H1 (cell line): ENCODE data around the gene MYO7B. TPM values are rescaled to one million over a fixed set of nuclear protein-coding genes. Genes with fewer than 3 reads are reported as not detected.

Experiments used
- CTCF ChIA-PET: fragments of 300-600 bp; sonication (Branson Sonifier 250); formaldehyde crosslinking; loops from one replicate; lab custom pipeline; 2021; ENCODE audit not compliant: partially characterized antibody; lab: Charles Lee
- POLR2A ChIA-PET: fragments of 300-600 bp; sonication (Branson Sonifier 250); formaldehyde crosslinking; loops from one replicate; lab custom pipeline; 2021; ENCODE audit warnings: inconsistent platforms; ENCODE audit not compliant: partially characterized antibody; lab: Charles Lee
- DNase-seq, 2 experiments: peaks; one replicate each; pipeline versions ENCODE4 v3.0.0 to v3.0.0-alpha.2; 2010 to 2022; ENCODE audit warnings: low spot score in 2 of 2, low read depth in 1 of 2, mixed read lengths in 1 of 2
- FAIRE-seq: peaks from 2 replicates; lab custom pipeline; 2011; peaks lifted over from hg19 to GRCh38; lab: Jason Lieb, UNC
- H2AFZ ChIP-seq: 2 replicates; pipeline ENCODE4 v1.8.1; 2012; ENCODE audit warnings: low read length, inconsistent platforms
- H2AK5ac ChIP-seq: 2 replicates; pipeline ENCODE4 v1.6.1; 2013; ENCODE audit warnings: low read depth, low read length
- H2BK120ac ChIP-seq: replicated peaks from 2 replicates; pipeline ENCODE3; 2013; ENCODE audit warnings: low read depth, low read length, inconsistent platforms
- H2BK12ac ChIP-seq: 2 replicates; pipeline ENCODE4 v1.6.1; 2013; ENCODE audit warnings: low read depth, low read length
- H2BK15ac ChIP-seq: 2 replicates; pipeline ENCODE4 v1.6.1; 2013; ENCODE audit warnings: low read length
- H2BK20ac ChIP-seq: 2 replicates; pipeline ENCODE4 v1.6.1; 2013; ENCODE audit warnings: low read length
- H2BK5ac ChIP-seq: 2 replicates; pipeline ENCODE4 v1.6.1; 2013; ENCODE audit warnings: low read depth, low read length
- H3K14ac ChIP-seq: 2 replicates; pipeline ENCODE4 v1.6.1; 2013; ENCODE audit warnings: inconsistent platforms; ENCODE audit not compliant: insufficient read length
- H3K18ac ChIP-seq: 2 replicates; pipeline ENCODE4 v1.6.1; 2013; ENCODE audit warnings: low read length; ENCODE audit errors: extremely low read depth
- H3K23ac ChIP-seq: 2 replicates; pipeline ENCODE4 v1.6.1; 2013; ENCODE audit warnings: inconsistent platforms; ENCODE audit not compliant: insufficient read length
- H3K23me2 ChIP-seq: 2 replicates; pipeline ENCODE4 v1.6.1; 2013; ENCODE audit warnings: low read depth, low read length
- H3K27ac ChIP-seq: 2 replicates; pipeline ENCODE4 v1.6.1; 2011; ENCODE audit warnings: low read depth, low read length, inconsistent platforms
- H3K27me3 ChIP-seq, 4 experiments: replicated peaks in 1 of 4; 1 replicate in 1 of 4; 2 replicates in 3 of 4; pipeline versions ENCODE4 v1.6.1 to v1.8.1; 2011 to 2013; ENCODE audit warnings: low read length in 3 of 4, mild to moderate bottlenecking in 3 of 4, inconsistent platforms in 2 of 4, mixed read lengths in 2 of 4, moderate library complexity in 1 of 4; ENCODE audit not compliant: control insufficient read depth in 3 of 4, insufficient read depth in 3 of 4; ENCODE audit errors: extremely low read depth in 1 of 4
- H3K36me3 ChIP-seq, 4 experiments: 2 replicates each; pipeline versions ENCODE4 v1.6.1 to v1.8.1; 2011 to 2013; ENCODE audit warnings: mild to moderate bottlenecking in 4 of 4, low read length in 3 of 4, moderate library complexity in 2 of 4, control low read depth in 1 of 4, inconsistent platforms in 1 of 4; ENCODE audit not compliant: insufficient read depth in 4 of 4, control insufficient read depth in 2 of 4
- H3K4ac ChIP-seq: replicated peaks from 2 replicates; pipeline ENCODE3; 2013; ENCODE audit warnings: low read length, low read depth, mixed read lengths, inconsistent platforms; ENCODE audit not compliant: insufficient read length
- H3K4me1 ChIP-seq, 4 experiments: replicated peaks in 1 of 4; 1 replicate in 1 of 4; 2 replicates in 3 of 4; pipeline versions ENCODE4 v1.6.1 to v1.8.1; 2011 to 2013; ENCODE audit warnings: low read length in 3 of 4, inconsistent platforms in 2 of 4, mixed read lengths in 1 of 4; ENCODE audit not compliant: insufficient read depth in 4 of 4, control insufficient read depth in 3 of 4
- H3K4me2 ChIP-seq, 2 experiments: 2 replicates each; pipeline versions ENCODE4 v1.6.1 to v1.8.1; 2011 to 2013; ENCODE audit warnings: low read depth in 2 of 2, low read length in 2 of 2, control low read depth in 1 of 2, inconsistent platforms in 1 of 2, mild to moderate bottlenecking in 1 of 2; ENCODE audit not compliant: insufficient read depth in 1 of 2
- H3K4me3 ChIP-seq, 4 experiments: fragments of 200-600, 300-600 bp in 1 of 4; sonication (generic), shearing (Covaris generic), sonication (Bioruptor Twin) in 1 of 4; 2 replicates each; pipeline versions ENCODE4 v1.5.1 to v1.8.1; 2011 to 2016; ENCODE audit warnings: low read length in 4 of 4, low read depth in 3 of 4, control low read depth in 2 of 4, inconsistent platforms in 2 of 4, mild to moderate bottlenecking in 2 of 4, mixed read lengths in 1 of 4, moderate library complexity in 1 of 4; ENCODE audit not compliant: insufficient read depth in 2 of 4; ENCODE audit errors: extremely low read depth in 1 of 4
- H3K56ac ChIP-seq: replicated peaks from 2 replicates; pipeline ENCODE3; 2013; ENCODE audit warnings: low read depth, mild to moderate bottlenecking, mixed read lengths, low read length, inconsistent platforms; ENCODE audit not compliant: insufficient read length
- H3K79me1 ChIP-seq: 2 replicates; pipeline ENCODE4 v1.6.1; 2013; ENCODE audit warnings: low read depth, low read length, control low read depth
- H3K79me2 ChIP-seq, 2 experiments: 2 replicates each; pipeline versions ENCODE4 v1.6.1 to v1.8.1; 2012 to 2013; ENCODE audit warnings: low read length in 2 of 2, mild to moderate bottlenecking in 2 of 2, inconsistent platforms in 1 of 2; ENCODE audit not compliant: insufficient read depth in 2 of 2, control insufficient read depth in 1 of 2
- H3K9ac ChIP-seq, 4 experiments: replicated peaks in 1 of 4; 1 replicate in 1 of 4; 2 replicates in 3 of 4; pipeline versions ENCODE4 v1.6.1 to v1.8.1; 2011 to 2013; ENCODE audit warnings: low read depth in 3 of 4, low read length in 3 of 4, control low read depth in 2 of 4, mild to moderate bottlenecking in 2 of 4, moderate library complexity in 2 of 4, inconsistent platforms in 1 of 4; ENCODE audit errors: extremely low read depth in 1 of 4
- H3K9me3 ChIP-seq, 2 experiments: 2 replicates each; pipeline versions ENCODE4 v1.6.1 to v1.8.1; 2012 to 2013; ENCODE audit warnings: mild to moderate bottlenecking in 2 of 2, moderate library complexity in 2 of 2, control low read depth in 1 of 2, inconsistent platforms in 1 of 2, low read depth in 1 of 2, low read length in 1 of 2, mixed read lengths in 1 of 2; ENCODE audit not compliant: insufficient read depth in 2 of 2
- H4K20me1 ChIP-seq, 2 experiments: replicated peaks in 1 of 2; 2 replicates each; pipeline versions ENCODE3 to v1.8.1; 2011 to 2013; ENCODE audit warnings: inconsistent platforms in 2 of 2, low read length in 2 of 2, mild to moderate bottlenecking in 1 of 2; ENCODE audit not compliant: insufficient read depth in 2 of 2, control insufficient read depth in 1 of 2
- H4K5ac ChIP-seq: 2 replicates; pipeline ENCODE4 v1.6.1; 2013; ENCODE audit warnings: low read length, low read depth, mixed read lengths, inconsistent platforms; ENCODE audit not compliant: insufficient read length
- H4K8ac ChIP-seq: 2 replicates; pipeline ENCODE4 v1.8.0; 2013; ENCODE audit warnings: mild to moderate bottlenecking, moderate library complexity, low read length, inconsistent platforms; ENCODE audit not compliant: insufficient read depth; ENCODE audit errors: extremely low read depth
- H4K91ac ChIP-seq: replicated peaks from 2 replicates; pipeline ENCODE3; 2013; ENCODE audit warnings: low read length, mixed read lengths, inconsistent platforms; ENCODE audit not compliant: insufficient read length
- NRF1 ChIP-seq: IDR thresholded peaks from 2 replicates; pipeline ENCODE4 v1.6.1; 2011; ENCODE audit warnings: mild to moderate bottlenecking, low read depth, low read length, improper control_type of control experiment
- SP4 ChIP-seq: IDR thresholded peaks from 2 replicates; pipeline ENCODE4 v1.6.1; 2012; ENCODE audit warnings: low read length, inconsistent platforms
- TAF7 ChIP-seq: optimal IDR thresholded peaks from 2 replicates; pipeline ENCODE3; 2011; ENCODE audit warnings: low read depth, mild to moderate bottlenecking, inconsistent platforms, low read length, moderate library complexity, borderline replicate concordance
- WGBS, 2 experiments: shearing (Covaris generic) in 1 of 2; methylation state at CpG; one replicate each; pipeline versions ENCODE4 v1.1.6 to v1.1.7; 2013 to 2015; ENCODE audit warnings: low lambda C conversion rate in 2 of 2, mixed read lengths in 2 of 2, inconsistent platforms in 1 of 2, low coverage in 1 of 2, missing lambda C conversion rate in 1 of 2; ENCODE audit not compliant: insufficient replicate concordance in 2 of 2, insufficient coverage in 1 of 2, insufficient read length in 1 of 2; ENCODE audit errors: extremely low coverage in 1 of 2, missing lambda C conversion rate in 1 of 2; 5-methylcytosine and 5-hydroxymethylcytosine counted together
- polyA plus RNA-seq, 7 experiments: library from polyadenylated mRNA; depleted of rRNA in 3 of 7; stranded (reverse) in 5 of 7; unstranded in 2 of 7; fragments of >200 nt in 5 of 7; fragments of 200-250 nt in 2 of 7; gene quantifications; 1 replicate in 5 of 7; 2 replicates in 1 of 7; 4 replicates in 1 of 7; pipeline versions ENCODE4 v1.2.1 to v1.2.3, GENCODE V29; 2011 to 2013; ENCODE audit warnings: missing spikeins in 2 of 7, mixed read lengths in 2 of 7
- total RNA-seq: library from RNA; stranded (reverse); fragmentation: NEBNext Ultra II Directional; extraction: Animal tissue kit (Norgen Biotek cat#: 25700); gene quantifications from 2 replicates; pipeline ENCODE4 v1.2.1, GENCODE V29; 2021

Gene MYO7B
- total and polyA plus RNA-seq, 2 of the 8 experiments (the other 6 are each of a cell fraction or from before 2014, with no cell fraction given): not detected

- Histone ChIP-seq H3K4me3 (no peak overlapping the region), H3K27me3 (no peaks in the 10 kb centered on the region), H3K36me3 (no peaks in the 10 kb centered on the region), H3K56ac (no peak overlapping the region), H3K4me1 (peaks cover 0 to 3% (median 2%) of the 10 kb centered on the region in 4 experiments; a peak in 3 of 7 replicates), H3K79me1 (no peaks in the 10 kb centered on the region), H2BK5ac (no peak overlapping the region), H2BK20ac (no peak overlapping the region), H4K91ac (no peak overlapping the region), H3K27ac (no peak overlapping the region), H3K18ac (no peak overlapping the region), H3K4ac (no peak overlapping the region), H2BK120ac (no peak overlapping the region), H4K8ac (no peak overlapping the region), H2AK5ac (no peak overlapping the region), H3K9ac (no peak overlapping the region), H3K23me2 (no peaks in the 10 kb centered on the region), H3K79me2 (no peaks in the 10 kb centered on the region), H3K23ac (no peak overlapping the region), H2AFZ (no peak overlapping the region), H4K20me1 (no peaks in the 10 kb centered on the region), H4K5ac (no peak overlapping the region), H2BK15ac (no peak overlapping the region), H2BK12ac (no peak overlapping the region), H3K14ac (no peak overlapping the region), H3K9me3 (no peaks in the 10 kb centered on the region), H3K4me2 (no peak overlapping the region)
- DNase-seq: peak in 1 of 2 experiments; percentile 22
- ChIA-PET CTCF (no interaction called here), POLR2A (no interaction called here)
- no peak for FAIRE-seq
- 86% methylated on average over 5 of the region's 5 CpGs; no CpG with 5 or more reads in 1 of the 2 experiments for WGBS, 2 experiments
- TF ChIP-seq TAF7 (no peak), NRF1 (no peak), SP4 (no peak)
Observed at GRCh38 chr2:127572841-127573240, 37.4 kb downstream of the MYO7B start.
